ENCODE measurements around the gene AGBL4.
"Not testable (repeated sequence)": the region's sequence is repeated elsewhere in the genome, so short reads cannot be mapped to it uniquely, and the experiment has no call there.

Gene AGBL4

DNA sequence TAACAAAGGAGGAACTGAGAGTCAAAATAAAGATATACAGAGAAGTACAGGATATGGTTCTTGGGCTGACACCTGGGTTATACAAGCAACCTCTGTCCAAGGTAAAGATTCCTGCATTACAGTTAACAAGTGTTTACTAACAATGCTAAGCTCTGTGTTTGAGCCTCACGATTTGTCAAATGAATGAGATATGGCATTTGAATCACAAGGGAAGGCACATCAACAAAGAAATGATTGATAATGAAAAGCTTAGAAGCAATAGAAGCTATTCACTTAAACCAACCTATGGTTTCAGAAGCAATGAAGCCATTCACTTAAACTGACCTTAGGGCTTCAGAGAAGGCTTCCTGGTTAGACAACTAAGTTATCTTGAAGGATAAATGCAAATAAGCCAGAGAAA, 199.5 kb downstream of the AGBL4 start:
- Histone ChIP-seq H3K4me2 (ENCODE audit: low read length, poor library complexity, severe bottlenecking) (no peak overlapping the region), H2BK12ac (ENCODE audit: low read length in 2 of 2) (no peak overlapping the region), H3K9me3 (ENCODE audit: control insufficient read depth, low read length) (peaks cover 23% of the 10 kb centered on the region), H4K8ac (ENCODE audit: low read length) (no peak overlapping the region), H3K79me1 (replicated peaks; ENCODE audit: low read length, poor library complexity, severe bottlenecking) (no peaks in the 10 kb centered on the region), H2BK5ac (ENCODE audit: low read depth, low read length, poor library complexity, severe bottlenecking) (no peak overlapping the region), H3K9ac (ENCODE audit: low read length) (no peak overlapping the region), H3K4ac (ENCODE audit: low read depth in 1 of 2, low read length in 2 of 2) (no peak overlapping the region), H2AFZ (ENCODE audit: low read depth, low read length) (no peak overlapping the region), H2BK15ac (ENCODE audit: low read depth, poor library complexity, severe bottlenecking) (no peak overlapping the region), H3K4me3 (ENCODE audit: insufficient read depth in 1 of 2, low read depth in 1 of 2, low read length in 2 of 2) (no peak overlapping the region), H4K91ac (ENCODE audit: low read length) (no peak overlapping the region), H3K27ac (ENCODE audit: low read length, poor library complexity, severe bottlenecking) (no peak overlapping the region), H3K4me1 (ENCODE audit: control insufficient read depth, insufficient read depth, low read depth, low read length) (no peaks in the 10 kb centered on the region), H3K36me3 (ENCODE audit: control insufficient read depth in 1 of 2, insufficient read depth in 2 of 2, low read depth in 1 of 2, low read length in 2 of 2) (no peaks in the 10 kb centered on the region), H3K23ac (ENCODE audit: low read length in 2 of 2) (no peak overlapping the region), H2BK120ac (ENCODE audit: low read depth, low read length) (no peak overlapping the region), H3K14ac (ENCODE audit: low read length in 2 of 2) (no peak overlapping the region), H3K18ac (ENCODE audit: low read depth in 1 of 2, low read length in 2 of 2) (no peak overlapping the region), H3K27me3 (ENCODE audit: control insufficient read depth in 1 of 2, insufficient read depth in 1 of 2, low read length in 2 of 2) (no peaks in the 10 kb centered on the region), H2AK5ac (ENCODE audit: low read length, severe bottlenecking) (no peak overlapping the region)
- DNase-seq = no peak
- 100% methylated on average over 1 of the region's 1 CpG for WGBS

DNA sequence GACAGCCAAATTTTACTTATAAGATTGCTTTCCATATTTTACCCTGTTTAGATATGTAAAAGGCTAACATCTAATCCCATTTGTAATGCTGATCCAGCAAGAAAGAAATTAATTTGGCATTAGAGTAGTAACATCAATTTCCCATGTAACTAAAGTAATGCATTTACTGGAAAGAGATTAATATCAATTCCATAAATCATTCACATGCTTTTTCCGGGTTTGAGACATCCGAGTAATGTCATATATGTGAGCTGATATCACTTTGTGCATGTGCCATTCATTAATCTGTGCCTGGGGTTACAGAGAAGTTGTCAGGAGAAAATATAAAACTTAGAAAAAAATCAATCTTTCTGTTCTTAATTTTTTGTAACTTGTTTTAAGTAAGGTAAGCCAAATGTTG, 206.1 kb downstream of the AGBL4 start:
- no peaks in the 10 kb centered on the region for H3K27me3 ChIP-seq (ENCODE audit: control insufficient read depth in 1 of 2, insufficient read depth in 1 of 2, low read length in 2 of 2)
- no peak overlapping the region for H2BK15ac ChIP-seq (ENCODE audit: low read depth, poor library complexity, severe bottlenecking)
- H3K4me1 ChIP-seq (ENCODE audit: control insufficient read depth, insufficient read depth, low read depth, low read length) = no peaks in the 10 kb centered on the region
- no peak overlapping the region for H2BK120ac ChIP-seq (ENCODE audit: low read depth, low read length)
- H3K4me2 ChIP-seq (ENCODE audit: low read length, poor library complexity, severe bottlenecking) = no peak overlapping the region
- no peaks in the 10 kb centered on the region for H3K79me1 ChIP-seq (replicated peaks; ENCODE audit: low read length, poor library complexity, severe bottlenecking)
- no peak overlapping the region for H3K4ac ChIP-seq (ENCODE audit: low read depth in 1 of 2, low read length in 2 of 2)
- H3K9ac ChIP-seq (ENCODE audit: low read length) = no peak overlapping the region
- H3K4me3 ChIP-seq (ENCODE audit: insufficient read depth in 1 of 2, low read depth in 1 of 2, low read length in 2 of 2) = no peak overlapping the region
- no peak overlapping the region for H2BK5ac ChIP-seq (ENCODE audit: low read depth, low read length, poor library complexity, severe bottlenecking)
- H3K14ac ChIP-seq (ENCODE audit: low read length in 2 of 2) = no peak overlapping the region
- H3K36me3 ChIP-seq (ENCODE audit: control insufficient read depth in 1 of 2, insufficient read depth in 2 of 2, low read depth in 1 of 2, low read length in 2 of 2) = no peaks in the 10 kb centered on the region
- H2AK5ac ChIP-seq (ENCODE audit: low read length, severe bottlenecking) = no peak overlapping the region
- no peak overlapping the region for H2BK12ac ChIP-seq (ENCODE audit: low read length in 2 of 2)
- WGBS = no CpG with 5 or more reads among the region's 2 CpGs
- no peak overlapping the region for H2AFZ ChIP-seq (ENCODE audit: low read depth, low read length)
- no peak overlapping the region for H3K18ac ChIP-seq (ENCODE audit: low read depth in 1 of 2, low read length in 2 of 2)
- no peak overlapping the region for H4K91ac ChIP-seq (ENCODE audit: low read length)
- H3K9me3 ChIP-seq (ENCODE audit: control insufficient read depth, low read length) = peaks cover 13% of the 10 kb centered on the region
- DNase-seq = no peak
- no peak overlapping the region for H4K8ac ChIP-seq (ENCODE audit: low read length)
- H3K27ac ChIP-seq (ENCODE audit: low read length, poor library complexity, severe bottlenecking) = no peak overlapping the region
- no peak overlapping the region for H3K23ac ChIP-seq (ENCODE audit: low read length in 2 of 2)

GRCh38 chr1:49787013-49787412, 236.7 kb downstream of the AGBL4 start:
- not testable (repeated sequence) for H3K4ac ChIP-seq (ENCODE audit: low read depth in 1 of 2, low read length in 2 of 2); H3K79me1 ChIP-seq (replicated peaks; ENCODE audit: low read length, poor library complexity, severe bottlenecking); H3K4me2 ChIP-seq (ENCODE audit: low read length, poor library complexity, severe bottlenecking); H3K18ac ChIP-seq (ENCODE audit: low read depth in 1 of 2, low read length in 2 of 2); H2AFZ ChIP-seq (ENCODE audit: low read depth, low read length); H3K9ac ChIP-seq (ENCODE audit: low read length); DNase-seq; H2BK120ac ChIP-seq (ENCODE audit: low read depth, low read length); H2BK15ac ChIP-seq (ENCODE audit: low read depth, poor library complexity, severe bottlenecking); H3K4me1 ChIP-seq (ENCODE audit: control insufficient read depth, insufficient read depth, low read depth, low read length); H4K91ac ChIP-seq (ENCODE audit: low read length); H3K14ac ChIP-seq (ENCODE audit: low read length in 2 of 2); H3K27me3 ChIP-seq (ENCODE audit: control insufficient read depth in 1 of 2, insufficient read depth in 1 of 2, low read length in 2 of 2); H4K8ac ChIP-seq (ENCODE audit: low read length); H3K23ac ChIP-seq (ENCODE audit: low read length in 2 of 2); H3K27ac ChIP-seq (ENCODE audit: low read length, poor library complexity, severe bottlenecking); H2BK12ac ChIP-seq (ENCODE audit: low read length in 2 of 2); H3K4me3 ChIP-seq (ENCODE audit: insufficient read depth in 1 of 2, low read depth in 1 of 2, low read length in 2 of 2); H2BK5ac ChIP-seq (ENCODE audit: low read depth, low read length, poor library complexity, severe bottlenecking); H3K9me3 ChIP-seq (ENCODE audit: control insufficient read depth, low read length); H3K36me3 ChIP-seq (ENCODE audit: control insufficient read depth in 1 of 2, insufficient read depth in 2 of 2, low read depth in 1 of 2, low read length in 2 of 2); H2AK5ac ChIP-seq (ENCODE audit: low read length, severe bottlenecking)
- WGBS = 87% methylated on average over 17 of the region's 17 CpGs

GRCh38 chr1:49765034-49765433, 258.7 kb downstream of the AGBL4 start:
- Histone ChIP-seq H3K36me3 (ENCODE audit: control insufficient read depth in 1 of 2, insufficient read depth in 2 of 2, low read depth in 1 of 2, low read length in 2 of 2) (no peaks in the 10 kb centered on the region), H3K23ac (ENCODE audit: low read length in 2 of 2) (no peak overlapping the region), H4K8ac (ENCODE audit: low read length) (no peak overlapping the region), H2BK5ac (ENCODE audit: low read depth, low read length, poor library complexity, severe bottlenecking) (no peak overlapping the region), H2BK15ac (ENCODE audit: low read depth, poor library complexity, severe bottlenecking) (no peak overlapping the region), H3K4ac (ENCODE audit: low read depth in 1 of 2, low read length in 2 of 2) (no peak overlapping the region), H2BK120ac (ENCODE audit: low read depth, low read length) (no peak overlapping the region), H3K4me1 (ENCODE audit: control insufficient read depth, insufficient read depth, low read depth, low read length) (peaks cover 1% of the 10 kb centered on the region), H3K27me3 (ENCODE audit: control insufficient read depth in 1 of 2, insufficient read depth in 1 of 2, low read length in 2 of 2) (no peaks in the 10 kb centered on the region), H3K18ac (ENCODE audit: low read depth in 1 of 2, low read length in 2 of 2) (no peak overlapping the region), H3K79me1 (replicated peaks; ENCODE audit: low read length, poor library complexity, severe bottlenecking) (no peaks in the 10 kb centered on the region), H3K4me3 (ENCODE audit: insufficient read depth in 1 of 2, low read depth in 1 of 2, low read length in 2 of 2) (no peak overlapping the region), H3K9ac (ENCODE audit: low read length) (no peak overlapping the region), H2BK12ac (ENCODE audit: low read length in 2 of 2) (no peak overlapping the region), H3K14ac (ENCODE audit: low read length in 2 of 2) (no peak overlapping the region), H3K4me2 (ENCODE audit: low read length, poor library complexity, severe bottlenecking) (no peak overlapping the region), H2AK5ac (ENCODE audit: low read length, severe bottlenecking) (no peak overlapping the region), H4K91ac (ENCODE audit: low read length) (no peak overlapping the region), H2AFZ (ENCODE audit: low read depth, low read length) (no peak overlapping the region), H3K27ac (ENCODE audit: low read length, poor library complexity, severe bottlenecking) (no peak overlapping the region), H3K9me3 (ENCODE audit: control insufficient read depth, low read length) (peaks cover 16% of the 10 kb centered on the region)
- 55% methylated on average over 2 of the region's 3 CpGs for WGBS
- DNase-seq = no peak

Measured in mesenchymal stem cell (in vitro differentiated cells and primary cell).